ENCODE data around the gene FES. TPM values are rescaled to one million over a fixed set of nuclear protein-coding genes. Genes with fewer than 3 reads are reported as not detected.
A peak's percentile ranks its signal among the peaks of the same experiment; 100 is the strongest.
"Not testable (repeated sequence)": the region's sequence is repeated elsewhere in the genome, so short reads cannot be mapped to it uniquely, and the experiment has no call there.

Gene FES
- total RNA-seq, 8 experiments from 2014 or later: 0.42 to 5.5 (median 1.3) TPM

DNA sequence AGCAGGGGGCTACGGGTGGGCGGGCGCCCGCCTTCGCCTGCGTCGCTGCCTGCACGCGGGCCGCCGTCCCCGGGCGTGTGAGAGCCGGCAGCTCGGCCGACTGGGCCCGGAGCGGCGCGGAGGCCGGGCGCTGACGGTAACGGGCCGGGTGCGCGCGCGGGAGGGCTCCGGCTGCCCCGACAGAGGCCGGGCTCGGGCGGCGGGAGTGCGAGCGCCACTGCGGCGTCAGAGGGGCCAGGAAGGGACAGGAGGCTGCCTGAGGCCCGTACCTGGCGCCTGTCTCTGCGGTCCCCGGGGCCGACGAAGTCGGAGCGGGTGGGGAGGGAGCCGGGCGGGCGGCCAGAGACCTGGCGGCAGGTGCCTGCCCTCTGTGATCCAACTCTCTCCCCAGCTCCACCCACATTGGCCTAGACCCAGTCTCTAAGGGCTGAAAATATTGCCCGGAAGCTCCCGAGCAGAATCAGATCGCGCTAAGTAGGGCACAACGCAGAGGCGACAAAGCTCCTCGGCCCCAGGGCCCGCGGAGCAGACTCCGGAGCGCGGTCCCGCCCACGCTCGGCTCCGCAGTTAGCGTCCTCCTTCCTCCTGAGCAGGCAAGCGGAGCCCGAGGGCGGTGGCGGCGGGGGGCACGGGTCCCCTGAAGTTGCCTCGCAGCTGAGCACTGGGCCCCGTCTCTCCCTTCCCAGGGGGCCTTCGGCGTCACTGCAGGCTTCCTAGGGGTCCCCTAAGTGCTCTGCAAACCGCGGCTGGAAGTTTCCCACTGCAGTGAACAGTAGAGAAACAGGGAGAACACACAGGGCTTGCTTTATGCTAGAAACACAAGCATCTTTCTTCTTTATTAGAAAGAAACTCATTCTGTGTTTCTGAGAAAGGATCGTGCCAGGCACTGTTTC is 18.8 kb downstream of the FES start, which contains the start of gene MAN2A2:
Gene MAN2A2, plus strand, starts transcription at position 463 of the 893 bp plus-strand sequence. CDS start 906 bp downstream, outside the sequence.
- Histone ChIP-seq H3K4me3 (peak within 1 kb of the TSS; percentile 52 to 64 (median 62)), H3K27ac (peak within 1 kb of the TSS; percentile 50 to 74), H3K4me1 (replicated peaks in 1 of 2) (peaks cover 8 to 14% of the 10 kb centered on the region in 2 donors)
- in situ Hi-C loops (cut with MboI; ENCODE audit: low pct_unique_long_range_greater_than_20kb in 2 of 9, low sequenced_read_pairs in 9 of 9, unreplicated experiment in 9 of 9): no loop called here
- 0 to 20% (median 11%) methylated on average over 1 to 11 of the region's 81 CpGs; no CpG with 5 or more reads in 4 of the 10 experiments for WGBS, 10 experiments
- ATAC-seq (replicated peaks in 6 of 8): peak; percentile 54 to 65 (median 60)

DNA sequence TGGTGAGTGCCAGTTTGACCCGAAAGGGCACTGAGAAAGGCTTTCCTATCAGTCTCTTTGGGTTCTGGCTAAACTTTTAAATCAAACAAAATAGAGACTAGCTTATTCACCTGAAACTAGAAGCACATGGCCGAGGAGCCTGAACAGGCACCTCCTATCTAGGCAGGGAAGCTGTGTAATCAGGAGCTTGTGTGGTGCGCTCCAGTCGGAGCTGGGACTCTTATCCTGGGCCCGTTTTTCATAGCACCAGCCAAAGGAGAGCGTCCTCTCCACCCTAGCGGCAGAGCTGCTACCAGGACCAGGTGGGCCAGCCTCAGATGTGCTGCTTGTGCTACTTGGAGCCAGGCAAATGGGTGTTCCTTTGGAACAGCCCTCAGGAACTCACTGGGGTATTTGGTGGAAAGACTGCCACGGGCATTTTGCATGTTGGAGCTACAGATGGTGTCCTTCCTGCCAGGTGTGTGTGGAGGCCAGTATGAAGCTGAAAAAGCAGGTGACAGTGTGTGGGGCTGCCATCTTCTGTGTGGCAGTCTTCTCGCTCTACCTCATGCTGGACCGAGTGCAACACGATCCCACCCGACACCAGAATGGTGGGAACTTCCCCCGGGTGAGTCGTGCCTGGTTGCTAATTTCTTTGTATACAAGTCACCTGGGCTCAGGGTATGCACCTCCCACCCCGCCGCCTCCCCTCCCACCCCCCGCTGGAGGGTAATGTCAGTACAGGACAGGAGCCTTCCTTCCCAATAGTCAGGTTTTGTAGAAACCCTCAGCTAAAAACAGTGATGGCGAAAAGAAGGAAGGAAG is 19.6 kb downstream of the FES start:
- H3K4me3 ChIP-seq: peak overlapping the region; percentile 52 to 64 (median 62)
- in situ Hi-C loops (cut with MboI; ENCODE audit: low pct_unique_long_range_greater_than_20kb in 2 of 9, low sequenced_read_pairs in 9 of 9, unreplicated experiment in 9 of 9): no loop called here
- H3K27ac ChIP-seq: no peak overlapping the region
- H3K4me1 ChIP-seq (replicated peaks in 1 of 2): peaks cover 8 to 14% of the 10 kb centered on the region in 2 donors
- WGBS, 10 experiments: 28 to 59% (median 55%) methylated on average over 1 to 10 of the region's 18 CpGs; no CpG with 5 or more reads in 3 of the 10 experiments
- no peak for ATAC-seq (replicated peaks in 6 of 8)

DNA sequence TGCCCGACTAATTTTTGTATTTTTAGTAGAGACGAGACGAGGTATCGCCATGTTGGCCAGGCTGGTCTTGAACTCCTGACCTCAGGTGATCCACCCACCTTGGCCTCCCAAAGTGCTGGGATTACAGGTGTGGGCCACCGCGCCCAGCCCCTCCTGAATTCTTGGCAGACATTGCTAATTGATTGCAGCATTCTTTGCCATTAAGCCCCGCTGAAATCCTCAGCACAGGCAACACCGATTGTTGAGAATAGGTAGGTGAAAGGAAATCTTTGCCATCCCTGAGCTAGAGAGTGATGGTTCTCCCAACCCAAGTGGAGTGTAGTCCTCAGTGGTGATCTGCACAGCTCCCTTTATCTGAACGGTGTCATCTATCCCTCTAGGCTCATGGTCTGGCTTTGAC is 20.4 kb downstream of the FES start:
- WGBS, 10 experiments: 60 to 100% (median 93%) methylated on average over 1 to 6 of the region's 9 CpGs; no CpG with 5 or more reads in 3 of the 10 experiments
- Histone ChIP-seq H3K27ac (no peak overlapping the region), H3K4me3 (no peak overlapping the region), H3K4me1 (replicated peaks in 1 of 2) (peaks cover 8 to 14% of the 10 kb centered on the region in 2 donors)
- no peak for ATAC-seq (replicated peaks in 6 of 8)
- in situ Hi-C loops (cut with MboI; ENCODE audit: low pct_unique_long_range_greater_than_20kb in 2 of 9, low sequenced_read_pairs in 9 of 9, unreplicated experiment in 9 of 9): no loop called here

DNA sequence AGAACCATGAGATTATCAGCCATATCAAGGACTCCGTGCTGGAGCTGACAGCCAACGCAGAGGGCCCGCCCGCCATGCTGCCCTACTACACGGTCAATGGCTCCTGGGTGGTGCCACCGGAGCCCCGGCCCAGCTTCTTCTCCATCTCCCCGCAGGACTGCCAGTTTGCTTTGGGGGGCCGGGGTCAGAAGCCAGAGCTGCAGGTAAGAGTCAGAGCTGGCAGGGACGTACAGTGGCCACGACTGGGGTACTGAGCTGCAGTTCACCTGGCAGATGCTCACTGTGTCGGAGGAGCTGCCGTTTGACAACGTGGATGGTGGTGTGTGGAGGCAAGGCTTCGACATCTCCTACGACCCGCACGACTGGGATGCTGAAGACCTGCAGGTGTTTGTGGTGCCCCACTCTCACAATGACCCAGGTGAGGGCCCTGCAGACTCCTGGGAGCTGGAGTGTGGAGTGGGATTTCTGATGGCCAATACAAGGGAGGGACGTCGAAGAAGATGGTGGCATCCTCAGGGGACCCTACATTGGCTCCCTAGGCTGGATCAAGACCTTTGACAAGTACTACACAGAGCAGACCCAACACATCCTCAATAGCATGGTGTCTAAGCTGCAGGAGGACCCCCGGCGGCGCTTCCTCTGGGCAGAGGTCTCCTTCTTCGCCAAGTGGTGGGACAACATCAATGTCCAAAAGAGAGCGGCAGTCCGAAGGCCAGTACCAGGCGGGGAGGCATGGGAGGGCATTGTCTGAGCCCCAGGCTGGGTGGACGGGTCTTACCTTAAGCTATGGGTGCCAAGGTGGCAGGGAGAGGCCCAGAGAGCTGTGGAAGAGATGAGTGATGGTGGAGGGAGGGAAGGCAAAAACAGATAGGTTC is 21.2 kb downstream of the FES start:
- in situ Hi-C loops (cut with MboI; ENCODE audit: low pct_unique_long_range_greater_than_20kb in 2 of 9, low sequenced_read_pairs in 9 of 9, unreplicated experiment in 9 of 9): no loop called here
- H3K4me1 ChIP-seq (replicated peaks in 1 of 2): peaks cover 8 to 14% of the 10 kb centered on the region in 2 donors
- no peak overlapping the region for H3K4me3 ChIP-seq
- WGBS, 10 experiments: 92 to 100% (median 96%) methylated on average over 2 to 14 of the region's 28 CpGs; no CpG with 5 or more reads in 4 of the 10 experiments
- ATAC-seq (replicated peaks in 6 of 8): no peak
- no peak overlapping the region for H3K27ac ChIP-seq

DNA sequence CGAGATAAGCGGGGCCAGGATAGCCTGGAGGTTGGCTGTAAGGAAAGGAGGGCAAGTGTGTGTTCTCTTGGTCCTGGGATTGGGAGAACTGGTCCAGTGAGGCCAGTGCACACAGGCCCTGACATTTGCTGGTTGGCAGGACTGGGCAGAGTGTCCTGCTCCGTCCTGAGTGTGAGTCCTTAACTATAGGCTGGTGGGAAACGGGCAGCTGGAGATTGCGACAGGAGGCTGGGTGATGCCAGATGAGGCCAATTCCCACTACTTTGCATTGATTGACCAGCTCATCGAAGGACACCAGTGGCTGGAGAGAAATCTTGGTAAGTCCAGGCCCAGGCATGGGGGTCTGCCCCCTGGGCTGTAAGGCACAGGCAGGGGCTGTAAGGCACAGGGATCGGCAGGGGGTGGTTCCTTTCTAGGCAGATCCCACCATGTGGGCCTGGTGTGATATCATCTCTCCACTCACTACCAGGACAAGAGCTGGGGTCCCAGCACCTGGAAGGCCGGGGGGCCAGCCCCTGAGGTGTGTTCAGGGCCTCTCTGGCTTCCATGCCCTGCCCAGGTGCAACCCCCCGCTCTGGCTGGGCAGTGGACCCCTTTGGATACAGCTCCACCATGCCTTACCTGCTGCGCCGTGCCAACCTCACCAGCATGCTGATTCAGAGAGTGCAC is 22.0 kb downstream of the FES start:
- H3K4me1 ChIP-seq (replicated peaks in 1 of 2): peaks cover 8 to 14% of the 10 kb centered on the region in 2 donors
- no peak overlapping the region for H3K4me3 ChIP-seq
- ATAC-seq (replicated peaks in 6 of 8): no peak
- 87 to 100% (median 94%) methylated on average over 2 to 3 of the region's 11 CpGs; no CpG with 5 or more reads in 4 of the 10 experiments for WGBS, 10 experiments
- no peak overlapping the region for H3K27ac ChIP-seq
- in situ Hi-C loops (cut with MboI; ENCODE audit: low pct_unique_long_range_greater_than_20kb in 2 of 9, low sequenced_read_pairs in 9 of 9, unreplicated experiment in 9 of 9): no loop called here

DNA sequence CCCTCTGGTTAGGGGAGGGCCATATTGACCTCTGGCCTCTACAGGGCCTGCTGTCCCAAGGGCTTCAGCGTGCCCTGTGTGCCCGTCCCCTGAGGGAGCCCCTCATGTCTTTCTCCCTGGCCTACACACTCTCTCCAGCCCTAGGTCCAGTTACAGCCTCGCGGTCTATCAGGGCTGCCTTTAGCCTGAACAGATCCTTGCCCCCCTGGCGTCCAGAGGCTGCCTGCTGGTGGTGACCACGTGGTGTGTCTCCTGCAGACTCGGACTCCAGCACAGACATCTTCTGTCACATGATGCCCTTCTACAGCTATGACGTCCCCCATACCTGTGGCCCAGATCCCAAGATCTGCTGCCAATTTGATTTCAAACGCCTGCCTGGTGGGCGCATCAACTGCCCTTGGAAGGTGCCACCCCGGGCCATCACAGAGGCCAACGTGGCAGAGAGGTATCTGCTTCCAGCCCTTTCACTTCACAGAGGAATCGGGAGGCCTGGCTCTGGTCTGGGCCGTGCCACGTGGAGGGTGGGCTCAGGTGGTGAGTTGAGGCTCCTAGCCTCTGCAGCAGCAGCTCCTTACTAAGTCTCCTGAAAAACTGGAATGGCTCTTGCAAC is 22.9 kb downstream of the FES start:
- Histone ChIP-seq H3K4me3 (no peak overlapping the region), H3K27ac (no peak overlapping the region), H3K4me1 (replicated peaks in 1 of 2) (peaks cover 5 to 8% of the 10 kb centered on the region in 2 donors)
- 65 to 96% (median 82%) methylated on average over 1 to 5 of the region's 15 CpGs; no CpG with 5 or more reads in 5 of the 10 experiments for WGBS, 10 experiments
- no peak for ATAC-seq (replicated peaks in 6 of 8)
- in situ Hi-C loops (cut with MboI; ENCODE audit: low pct_unique_long_range_greater_than_20kb in 2 of 9, low sequenced_read_pairs in 9 of 9, unreplicated experiment in 9 of 9): no loop called here

DNA sequence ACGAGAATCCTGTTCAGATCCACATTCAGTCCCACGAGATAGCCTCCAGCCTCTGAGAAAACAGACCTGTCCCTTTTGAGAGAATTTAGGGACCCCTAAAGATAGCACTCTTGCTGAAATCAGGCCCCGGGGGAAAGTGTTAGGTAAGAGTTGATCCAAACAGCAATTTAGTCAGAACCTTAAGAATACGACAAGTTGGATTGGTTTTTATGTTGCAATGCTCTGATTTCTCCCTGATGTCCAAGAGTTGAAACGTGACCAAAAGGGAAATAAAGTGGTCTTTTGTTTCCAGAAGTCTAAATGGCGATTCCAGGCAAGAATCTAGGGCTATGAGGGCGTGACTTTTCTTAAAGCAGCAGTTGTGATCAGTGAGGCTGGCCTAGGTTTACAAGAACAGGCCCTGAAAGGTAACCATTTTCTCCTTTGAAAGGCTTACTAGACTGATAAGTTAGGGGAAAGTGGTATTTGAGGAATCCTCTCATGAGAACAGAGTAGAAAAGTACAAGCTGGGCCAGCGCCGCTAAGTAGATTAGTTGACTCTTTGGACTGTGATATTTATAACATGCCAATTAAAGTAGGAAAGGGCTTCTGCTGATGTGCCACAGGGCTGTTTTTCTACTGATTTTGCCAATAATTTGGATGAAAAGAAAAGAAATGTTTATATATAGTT is 23.7 kb downstream of the FES start:
- 72 to 100% (median 89%) methylated on average over 1 to 8 of the region's 9 CpGs for WGBS, 10 experiments
- no peak for ATAC-seq (replicated peaks in 6 of 8)
- Histone ChIP-seq H3K27ac (no peak overlapping the region), H3K4me1 (replicated peaks in 1 of 2) (peaks cover 5 to 8% of the 10 kb centered on the region in 2 donors), H3K4me3 (no peak overlapping the region)
- in situ Hi-C loops (cut with MboI; ENCODE audit: low pct_unique_long_range_greater_than_20kb in 2 of 9, low sequenced_read_pairs in 9 of 9, unreplicated experiment in 9 of 9): no loop called here

DNA sequence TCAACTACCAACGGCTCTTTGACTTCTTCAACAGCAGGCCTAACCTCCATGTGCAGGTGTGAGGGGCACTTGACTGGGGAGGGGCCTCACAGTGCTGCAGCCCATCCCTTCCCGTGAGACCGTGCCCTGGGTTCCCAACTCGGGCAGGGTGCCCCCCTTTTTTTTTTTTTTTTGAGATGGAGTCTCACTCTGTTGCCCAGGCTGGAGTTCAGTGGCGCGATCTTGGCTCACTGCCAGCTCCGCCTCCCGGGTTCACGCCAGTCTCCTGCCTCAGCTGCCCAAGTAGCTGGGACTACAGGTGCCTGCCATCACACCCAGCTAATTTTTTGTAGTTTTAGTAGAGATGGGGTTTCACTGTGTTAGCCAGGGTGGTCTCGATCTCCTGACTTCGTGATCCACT is 25.1 kb downstream of the FES start:
- H3K27ac ChIP-seq; H3K4me3 ChIP-seq; H3K4me1 ChIP-seq (replicated peaks in 1 of 2); in situ Hi-C loops (cut with MboI; ENCODE audit: low pct_unique_long_range_greater_than_20kb in 2 of 9, low sequenced_read_pairs in 9 of 9, unreplicated experiment in 9 of 9); ATAC-seq (replicated peaks in 6 of 8): not testable (repeated sequence)
- 60 to 100% (median 88%) methylated on average over 1 to 7 of the region's 11 CpGs; no CpG with 5 or more reads in 2 of the 10 experiments for WGBS, 10 experiments

DNA sequence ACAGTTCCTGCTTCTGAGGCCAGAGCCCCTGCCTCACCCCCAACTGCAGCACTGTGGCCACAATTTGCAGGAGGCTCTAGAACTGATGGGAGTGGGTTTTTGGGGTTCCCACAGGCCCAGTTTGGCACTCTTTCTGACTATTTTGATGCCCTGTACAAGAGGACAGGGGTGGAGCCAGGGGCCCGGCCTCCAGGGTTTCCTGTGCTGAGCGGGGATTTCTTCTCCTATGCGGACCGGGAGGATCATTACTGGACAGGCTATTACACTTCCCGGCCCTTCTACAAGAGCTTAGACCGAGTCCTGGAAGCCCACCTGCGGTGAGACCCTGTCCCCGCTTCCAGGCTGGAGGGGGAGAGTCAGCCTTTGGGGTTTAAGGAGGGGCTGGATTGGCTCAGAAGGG is 25.7 kb downstream of the FES start:
- in situ Hi-C loops (cut with MboI; ENCODE audit: low pct_unique_long_range_greater_than_20kb in 2 of 9, low sequenced_read_pairs in 9 of 9, unreplicated experiment in 9 of 9): no loop called here
- Histone ChIP-seq H3K27ac (no peak overlapping the region), H3K4me3 (no peak overlapping the region), H3K4me1 (replicated peaks in 1 of 2) (no peaks in the 10 kb centered on the region)
- 94 to 100% (median 99%) methylated on average over 3 to 5 of the region's 8 CpGs; no CpG with 5 or more reads in 6 of the 10 experiments for WGBS, 10 experiments
- ATAC-seq (replicated peaks in 6 of 8): no peak

DNA sequence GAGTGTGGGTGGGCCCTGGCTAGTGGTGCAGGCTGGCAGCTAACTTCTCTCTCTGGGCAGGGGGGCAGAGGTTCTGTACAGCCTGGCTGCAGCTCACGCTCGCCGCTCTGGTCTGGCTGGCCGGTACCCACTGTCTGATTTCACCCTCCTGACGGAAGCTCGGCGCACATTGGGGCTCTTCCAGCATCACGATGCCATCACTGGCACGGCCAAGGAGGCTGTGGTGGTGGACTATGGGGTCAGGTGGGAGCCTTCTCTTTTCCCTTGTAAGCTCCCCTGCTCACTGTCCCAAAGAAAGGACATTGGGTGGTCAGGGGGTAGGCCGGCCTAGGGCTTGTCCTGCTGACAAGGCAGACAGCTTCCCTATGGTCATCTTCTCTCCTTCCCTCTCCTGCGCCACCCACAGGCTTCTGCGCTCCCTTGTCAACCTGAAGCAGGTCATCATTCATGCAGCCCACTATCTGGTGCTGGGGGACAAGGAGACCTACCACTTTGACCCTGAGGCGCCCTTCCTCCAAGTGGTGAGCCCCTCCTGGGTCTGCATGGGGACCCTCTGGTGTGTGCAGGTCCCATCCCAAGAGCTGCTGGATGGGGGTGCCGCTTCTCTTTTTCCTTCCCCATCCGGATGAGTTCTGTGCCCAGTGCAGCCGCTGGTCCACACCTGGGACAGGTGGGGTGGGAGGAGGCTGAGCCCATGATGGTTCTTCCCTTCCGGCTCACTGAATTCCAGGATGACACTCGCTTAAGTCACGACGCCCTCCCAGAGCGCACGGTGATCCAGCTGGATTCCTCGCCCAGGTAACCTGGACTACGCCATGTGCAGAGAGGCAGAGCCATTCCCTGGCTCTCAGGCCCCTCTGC is 26.4 kb downstream of the FES start:
- H3K4me3 ChIP-seq: no peak overlapping the region
- H3K27ac ChIP-seq: no peak overlapping the region
- 79 to 100% (median 98%) methylated on average over 2 to 9 of the region's 24 CpGs; no CpG with 5 or more reads in 5 of the 10 experiments for WGBS, 10 experiments
- no peak for ATAC-seq (replicated peaks in 6 of 8)
- peaks cover 5 to 6% of the 10 kb centered on the region in 2 donors for H3K4me1 ChIP-seq (replicated peaks in 1 of 2)
- in situ Hi-C loops (cut with MboI; ENCODE audit: low pct_unique_long_range_greater_than_20kb in 2 of 9, low sequenced_read_pairs in 9 of 9, unreplicated experiment in 9 of 9): no loop called here

DNA sequence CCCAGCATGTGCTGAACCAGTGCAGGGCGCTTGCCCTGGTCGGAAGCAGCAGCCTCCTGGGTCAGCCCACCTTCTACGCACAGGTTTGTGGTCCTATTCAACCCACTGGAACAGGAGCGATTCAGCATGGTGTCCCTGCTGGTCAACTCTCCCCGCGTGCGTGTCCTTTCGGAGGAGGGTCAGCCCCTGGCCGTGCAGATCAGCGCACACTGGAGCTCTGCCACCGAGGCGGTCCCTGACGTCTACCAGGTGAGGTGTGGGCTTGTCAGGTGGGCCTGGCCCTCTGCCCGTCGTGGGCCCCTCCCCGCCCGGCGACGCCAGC is 27.0 kb downstream of the FES start:
- in situ Hi-C loops (cut with MboI; ENCODE audit: low pct_unique_long_range_greater_than_20kb in 2 of 9, low sequenced_read_pairs in 9 of 9, unreplicated experiment in 9 of 9): no loop called here
- WGBS, 10 experiments: 100% methylated on average over 4 of the region's 19 CpGs; no CpG with 5 or more reads in 9 of the 10 experiments
- Histone ChIP-seq H3K4me1 (replicated peaks in 1 of 2) (peaks cover 6 to 12% of the 10 kb centered on the region in 2 donors), H3K27ac (no peak overlapping the region), H3K4me3 (no peak overlapping the region)
- no peak for ATAC-seq (replicated peaks in 6 of 8)
